NCI-H226 (cell line): ENCODE data around the gene CCR5AS.
A peak's percentile ranks its signal among the peaks of the same experiment; 100 is the strongest.

ENCODE experiments used
- DNase-seq: peaks from one replicate; pipeline ENCODE4 v3.0.0-alpha.2; 2015

The CCR5AS gene

DNA sequence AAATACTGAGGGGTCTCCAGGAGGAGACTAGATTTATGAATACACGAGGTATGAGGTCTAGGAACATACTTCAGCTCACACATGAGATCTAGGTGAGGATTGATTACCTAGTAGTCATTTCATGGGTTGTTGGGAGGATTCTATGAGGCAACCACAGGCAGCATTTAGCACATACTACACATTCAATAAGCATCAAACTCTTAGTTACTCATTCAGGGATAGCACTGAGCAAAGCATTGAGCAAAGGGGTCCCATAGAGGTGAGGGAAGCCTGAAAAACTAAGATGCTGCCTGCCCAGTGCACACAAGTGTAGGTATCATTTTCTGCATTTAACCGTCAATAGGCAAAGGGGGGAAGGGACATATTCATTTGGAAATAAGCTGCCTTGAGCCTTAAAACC is 31.6 kb downstream of the CCR5AS start:
- no peak for DNase-seq

GRCh38 chr3:46374755-46375154 is 32.1 kb downstream of the CCR5AS start:
- DNase-seq, result no peak

DNA sequence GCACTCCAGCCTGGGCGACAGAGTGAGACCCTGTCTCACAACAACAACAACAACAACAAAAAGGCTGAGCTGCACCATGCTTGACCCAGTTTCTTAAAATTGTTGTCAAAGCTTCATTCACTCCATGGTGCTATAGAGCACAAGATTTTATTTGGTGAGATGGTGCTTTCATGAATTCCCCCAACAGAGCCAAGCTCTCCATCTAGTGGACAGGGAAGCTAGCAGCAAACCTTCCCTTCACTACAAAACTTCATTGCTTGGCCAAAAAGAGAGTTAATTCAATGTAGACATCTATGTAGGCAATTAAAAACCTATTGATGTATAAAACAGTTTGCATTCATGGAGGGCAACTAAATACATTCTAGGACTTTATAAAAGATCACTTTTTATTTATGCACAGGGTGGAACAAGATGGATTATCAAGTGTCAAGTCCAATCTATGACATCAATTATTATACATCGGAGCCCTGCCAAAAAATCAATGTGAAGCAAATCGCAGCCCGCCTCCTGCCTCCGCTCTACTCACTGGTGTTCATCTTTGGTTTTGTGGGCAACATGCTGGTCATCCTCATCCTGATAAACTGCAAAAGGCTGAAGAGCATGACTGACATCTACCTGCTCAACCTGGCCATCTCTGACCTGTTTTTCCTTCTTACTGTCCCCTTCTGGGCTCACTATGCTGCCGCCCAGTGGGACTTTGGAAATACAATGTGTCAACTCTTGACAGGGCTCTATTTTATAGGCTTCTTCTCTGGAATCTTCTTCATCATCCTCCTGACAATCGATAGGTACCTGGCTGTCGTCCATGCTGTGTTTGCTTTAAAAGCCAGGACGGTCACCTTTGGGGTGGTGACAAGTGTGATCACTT is 34.1 kb downstream of the CCR5AS start:
- peak; percentile 32 for DNase-seq

- DNase-seq, result no peak
These were observed 35.1 kb downstream of the CCR5AS start for GRCh38 chr3:46371519-46372340.

- DNase-seq, result no peak
These were observed 35.9 kb downstream of the CCR5AS start, which contains the start of gene CCR5 for GRCh38 chr3:46370839-46371518. TSS of gene CCR5 (plus strand) at chr3:46370946. CDS start at chr3:46372903, 1,957 bp downstream.

DNA sequence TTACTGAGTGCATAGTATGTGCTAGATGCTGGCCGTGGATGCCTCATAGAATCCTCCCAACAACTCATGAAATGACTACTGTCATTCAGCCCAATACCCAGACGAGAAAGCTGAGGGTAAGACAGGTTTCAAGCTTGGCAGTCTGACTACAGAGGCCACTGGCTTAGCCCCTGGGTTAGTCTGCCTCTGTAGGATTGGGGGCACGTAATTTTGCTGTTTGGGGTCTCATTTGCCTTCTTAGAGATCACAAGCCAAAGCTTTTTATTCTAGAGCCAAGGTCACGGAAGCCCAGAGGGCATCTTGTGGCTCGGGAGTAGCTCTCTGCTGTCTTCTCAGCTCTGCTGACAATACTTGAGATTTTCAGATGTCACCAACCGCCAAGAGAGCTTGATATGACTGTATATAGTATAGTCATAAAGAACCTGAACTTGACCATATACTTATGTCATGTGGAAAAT is 37.2 kb downstream of the CCR5AS start:
- no peak for DNase-seq

DNA sequence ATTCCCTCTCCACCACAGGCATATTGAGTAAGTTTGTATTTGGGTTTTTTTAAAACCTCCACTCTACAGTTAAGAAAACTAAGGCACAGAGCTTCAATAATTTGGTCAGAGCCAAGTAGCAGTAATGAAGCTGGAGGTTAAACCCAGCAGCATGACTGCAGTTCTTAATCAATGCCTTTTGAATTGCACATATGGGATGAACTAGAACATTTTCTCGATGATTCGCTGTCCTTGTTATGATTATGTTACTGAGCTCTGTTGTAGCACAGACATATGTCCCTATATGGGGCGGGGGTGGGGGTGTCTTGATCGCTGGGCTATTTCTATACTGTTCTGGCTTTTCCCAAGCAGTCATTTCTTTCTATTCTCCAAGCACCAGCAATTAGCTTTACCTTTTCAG is 37.7 kb downstream of the CCR5AS start:
- no peak for DNase-seq

DNA sequence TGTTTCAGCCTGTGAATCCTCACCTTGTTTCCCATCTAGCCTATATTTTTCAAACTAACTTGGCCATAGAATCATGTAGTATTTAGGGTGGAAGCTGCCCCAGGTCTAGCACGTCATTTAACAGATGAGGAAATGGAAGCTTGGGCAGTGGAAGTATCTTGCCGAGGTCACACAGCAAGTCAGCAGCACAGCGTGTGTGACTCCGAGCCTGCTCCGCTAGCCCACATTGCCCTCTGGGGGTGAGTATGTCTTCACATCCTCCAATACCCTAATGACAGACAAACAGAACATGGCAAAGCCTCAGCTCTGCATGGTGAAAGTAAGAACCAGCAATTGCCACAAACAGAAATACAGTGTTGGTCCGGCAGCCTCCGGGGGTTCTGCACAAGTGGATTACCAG is 38.3 kb downstream of the CCR5AS start:
- DNase-seq, result no peak

- no peak for DNase-seq
These were observed 39.1 kb downstream of the CCR5AS start for GRCh38 chr3:46367811-46368210.

- no peak for DNase-seq
These were observed 40.9 kb downstream of the CCR5AS start for GRCh38 chr3:46365737-46366524.

DNA sequence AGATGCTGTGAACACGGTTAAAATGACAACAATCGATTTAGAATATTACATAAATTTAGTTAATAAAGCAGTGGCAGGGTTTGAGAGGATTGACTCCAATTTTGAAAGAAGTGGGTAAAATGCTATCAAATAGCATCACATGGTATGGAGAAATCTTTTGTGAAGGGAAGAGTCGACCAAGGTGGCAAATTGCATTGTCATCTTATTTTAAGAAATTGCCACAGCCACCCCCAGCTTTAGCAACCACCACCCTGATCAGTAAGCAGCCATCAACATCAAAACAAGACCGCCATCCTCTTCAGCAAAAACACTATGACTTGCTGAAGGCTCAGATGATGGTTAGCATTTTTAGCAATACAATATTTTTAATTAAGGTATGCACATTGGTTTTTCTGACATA is 41.8 kb downstream of the CCR5AS start:
- no peak for DNase-seq

DNA sequence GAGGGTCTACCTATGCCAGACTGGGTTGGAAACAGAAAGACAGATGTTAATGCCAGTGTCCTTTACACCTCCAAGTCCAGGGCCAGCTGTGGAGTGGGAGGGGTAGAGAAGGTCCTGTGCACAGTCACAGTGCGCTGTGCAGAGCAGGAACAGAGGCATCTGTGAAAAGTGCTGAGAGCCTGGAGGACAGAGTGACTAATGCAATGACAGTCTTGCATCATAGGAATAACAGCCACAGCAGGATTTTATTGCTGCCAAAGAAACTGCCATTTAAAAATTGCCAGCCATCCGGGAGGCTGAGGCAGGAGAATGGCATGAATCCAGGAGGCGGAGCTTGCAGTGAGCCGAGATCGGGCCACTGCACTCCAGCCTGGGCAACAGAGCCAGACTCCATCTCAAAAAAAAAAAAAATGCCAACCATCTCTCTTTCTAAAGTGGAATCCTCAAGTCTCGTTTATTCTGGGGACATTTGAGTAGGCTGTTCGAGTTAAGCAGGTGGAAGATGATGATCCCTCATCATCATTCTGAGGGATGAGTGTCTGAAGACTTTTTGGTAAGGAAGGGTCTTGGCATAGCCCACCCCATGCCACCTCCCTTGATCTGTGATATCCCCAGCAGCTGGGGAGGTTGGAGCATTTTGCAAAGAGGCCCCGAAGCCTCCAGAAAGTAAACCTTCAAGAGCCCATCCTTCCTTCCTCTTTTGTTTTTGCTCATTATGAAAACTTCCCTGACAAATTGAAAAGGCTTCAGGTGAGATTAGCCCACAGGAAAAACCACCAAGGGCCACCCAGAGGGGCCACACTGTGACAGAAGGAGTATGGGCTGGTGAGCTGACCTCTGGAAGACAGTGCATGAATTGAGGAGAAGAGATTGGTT is 45.2 kb downstream of the CCR5AS start:
- no peak for DNase-seq

GRCh38 chr3:46360907-46361306 is 46.0 kb downstream of the CCR5AS start:
- DNase-seq, result no peak

- DNase-seq, result peak; percentile 21
These were observed 47.0 kb downstream of the CCR5AS start for GRCh38 chr3:46359733-46360493.

- no peak for DNase-seq
These were observed 48.4 kb downstream of the CCR5AS start for GRCh38 chr3:46358466-46358865.

GRCh38 chr3:46356909-46357308 is 50.0 kb downstream of the CCR5AS start:
- DNase-seq, result no peak

DNA sequence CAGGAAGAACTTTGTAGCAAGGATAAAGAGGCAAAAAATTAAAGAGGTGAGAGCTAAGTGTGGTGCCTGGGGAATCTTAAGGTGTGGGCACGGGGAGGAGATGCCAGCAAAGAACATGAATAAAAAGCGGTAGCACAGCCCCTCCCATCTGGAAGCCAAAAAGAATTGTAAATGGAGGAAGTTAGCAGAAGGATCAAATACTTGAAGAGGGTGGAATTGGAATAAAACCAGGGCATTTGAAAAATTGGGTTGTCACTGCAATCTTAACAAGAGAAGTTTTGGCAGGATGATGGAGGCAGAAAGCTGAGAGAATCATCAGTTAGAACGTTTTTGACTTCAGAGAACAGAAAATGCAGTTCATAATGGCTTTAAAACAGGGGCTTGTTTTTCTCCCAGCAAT is 50.6 kb downstream of the CCR5AS start:
- DNase-seq, result no peak

DNA sequence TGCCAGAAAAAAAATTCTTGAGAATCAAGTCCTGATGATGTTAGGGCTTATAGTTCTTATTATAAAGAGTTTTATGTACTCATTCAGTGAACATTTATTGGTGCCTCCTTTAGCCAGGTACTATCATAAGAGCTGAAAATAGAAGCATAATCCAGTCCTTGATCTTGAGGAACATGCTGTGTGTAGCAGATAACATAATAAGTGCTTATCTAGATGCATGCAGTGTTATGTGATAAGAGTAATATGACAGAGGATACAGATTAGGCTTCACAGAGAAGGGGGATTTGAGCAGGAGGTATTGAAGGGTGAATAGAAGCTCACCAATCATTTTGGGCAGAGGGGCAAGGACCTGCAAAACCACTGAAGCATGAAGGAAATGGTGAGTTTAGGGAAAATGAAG is 51.9 kb downstream of the CCR5AS start:
- DNase-seq, result no peak

- no peak for DNase-seq
These were observed 52.4 kb downstream of the CCR5AS start for GRCh38 chr3:46354478-46354877.

DNA sequence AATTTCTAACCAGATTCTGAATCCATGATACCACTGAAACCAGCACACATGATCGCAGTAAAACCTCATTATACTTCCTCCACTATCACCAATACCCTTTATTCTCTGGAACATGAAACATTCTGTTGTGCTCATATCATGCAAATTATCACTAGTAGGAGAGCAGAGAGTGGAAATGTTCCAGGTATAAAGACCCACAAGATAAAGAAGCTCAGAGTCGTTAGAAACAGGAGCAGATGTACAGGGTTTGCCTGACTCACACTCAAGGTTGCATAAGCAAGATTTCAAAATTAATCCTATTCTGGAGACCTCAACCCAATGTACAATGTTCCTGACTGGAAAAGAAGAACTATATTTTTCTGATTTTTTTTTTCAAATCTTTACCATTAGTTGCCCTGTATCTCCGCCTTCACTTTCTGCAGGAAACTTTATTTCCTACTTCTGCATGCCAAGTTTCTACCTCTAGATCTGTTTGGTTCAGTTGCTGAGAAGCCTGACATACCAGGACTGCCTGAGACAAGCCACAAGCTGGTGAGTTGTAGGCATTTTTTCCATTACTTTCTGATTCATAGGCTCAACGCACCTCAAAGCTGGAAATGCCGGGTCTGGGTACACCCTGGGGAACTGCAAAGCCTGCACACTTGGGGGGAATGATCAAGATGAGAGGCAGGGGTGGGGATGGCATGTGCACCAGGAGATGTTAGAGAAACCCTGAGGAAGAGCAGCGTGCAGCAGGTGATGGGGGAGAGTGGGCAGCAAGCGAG is 53.0 kb downstream of the CCR5AS start, which contains the start of gene CCR2:
Gene CCR2, plus strand, starts transcription at position 465 of the 764 bp plus-strand sequence. CDS start 3,417 bp downstream, outside the sequence.
- DNase-seq, result peak; percentile 55
